LoVo (cell line): ENCODE measurements around the gene SLC6A3.
"Not testable (repeated sequence)": the region's sequence is repeated elsewhere in the genome, so short reads cannot be mapped to it uniquely, and the experiment has no call there.

Source experiments
- DNase-seq: peaks from one replicate; pipeline ENCODE4 v3.0.0-alpha.2; 2016; ENCODE audit warnings: low spot score

SLC6A3 gene

GRCh38 chr5:1439388-1440097, 5.7 kb downstream of the SLC6A3 start:
- DNase-seq: no peak

GRCh38 chr5:1438871-1439270, 6.4 kb downstream of the SLC6A3 start:
- no peak for DNase-seq

GRCh38 chr5:1437876-1438559, 7.2 kb downstream of the SLC6A3 start:
- no peak for DNase-seq

GRCh38 chr5:1437226-1437829, 7.9 kb downstream of the SLC6A3 start:
- peak; percentile 56 for DNase-seq

GRCh38 chr5:1436681-1437080, 8.6 kb downstream of the SLC6A3 start:
- no peak for DNase-seq

GRCh38 chr5:1436036-1436435, 9.2 kb downstream of the SLC6A3 start:
- no peak for DNase-seq

- no peak for DNase-seq
Measured at GRCh38 chr5:1435369-1435768, 9.9 kb downstream of the SLC6A3 start.

GRCh38 chr5:1432296-1432695, 12.9 kb downstream of the SLC6A3 start:
- no peak for DNase-seq

- no peak for DNase-seq
Measured at GRCh38 chr5:1431896-1432295, 13.3 kb downstream of the SLC6A3 start.

GRCh38 chr5:1431021-1431811, 14.0 kb downstream of the SLC6A3 start:
- DNase-seq: no peak

- DNase-seq: no peak
Measured at GRCh38 chr5:1430121-1430795, 15.0 kb downstream of the SLC6A3 start.

- no peak for DNase-seq
Measured at GRCh38 chr5:1429496-1429895, 15.7 kb downstream of the SLC6A3 start.

- no peak for DNase-seq
Measured at GRCh38 chr5:1429066-1429465, 16.2 kb downstream of the SLC6A3 start.

GRCh38 chr5:1428107-1428506, 17.1 kb downstream of the SLC6A3 start:
- DNase-seq: no peak

- no peak for DNase-seq
Measured at GRCh38 chr5:1424716-1425115, 20.5 kb downstream of the SLC6A3 start.

- DNase-seq: no peak
Measured at GRCh38 chr5:1423901-1424603, 21.2 kb downstream of the SLC6A3 start.

- DNase-seq: not testable (repeated sequence)
Measured at GRCh38 chr5:1422522-1422921, 22.7 kb downstream of the SLC6A3 start.

- DNase-seq: no peak
Measured at GRCh38 chr5:1421521-1422341, 23.5 kb downstream of the SLC6A3 start.

GRCh38 chr5:1420211-1421195, 24.7 kb downstream of the SLC6A3 start:
- DNase-seq: no peak
